GM21723 (cell line): ENCODE measurements around the gene PRR35.

Source experiments
- ATAC-seq: cut with Tn5 transposase; IDR thresholded peaks from one replicate; pipeline ENCODE4 v1.9.1; 2021; ENCODE audit warnings: mild to moderate bottlenecking, moderate library complexity; ENCODE audit not compliant: unreplicated experiment

PRR35 gene

DNA sequence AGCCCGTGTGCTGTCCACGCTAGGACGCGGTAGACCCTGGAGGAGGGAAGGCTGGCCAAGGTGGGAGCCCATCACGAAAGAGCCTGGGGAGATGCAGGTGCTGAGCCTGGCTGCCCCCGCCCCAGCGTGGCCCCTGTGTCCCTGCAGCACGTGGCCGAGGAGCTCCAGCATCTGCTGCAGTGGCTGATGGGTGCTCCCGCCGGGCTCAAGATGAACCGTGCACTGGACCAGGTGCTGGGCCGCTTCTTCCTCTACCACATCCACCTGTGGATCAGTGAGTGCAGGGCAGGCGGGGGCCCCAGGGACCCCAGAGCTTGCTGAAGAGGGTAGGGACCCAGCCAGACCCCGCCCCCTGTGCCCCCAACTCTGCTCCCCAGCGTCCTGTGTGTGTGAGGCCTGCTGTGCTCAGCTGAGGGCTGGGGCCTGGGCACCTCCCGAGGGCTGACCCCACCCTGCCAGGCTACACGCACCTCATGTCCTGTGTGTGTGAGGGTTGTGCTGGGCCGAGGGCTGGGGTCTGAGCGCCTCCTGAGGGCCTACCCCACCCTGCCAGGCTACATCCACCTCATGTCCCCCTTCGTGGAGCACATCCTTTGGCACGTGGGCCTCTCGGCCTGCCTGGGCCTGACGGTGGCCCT is 18.2 kb downstream of the PRR35 start:
- no peak for ATAC-seq

DNA sequence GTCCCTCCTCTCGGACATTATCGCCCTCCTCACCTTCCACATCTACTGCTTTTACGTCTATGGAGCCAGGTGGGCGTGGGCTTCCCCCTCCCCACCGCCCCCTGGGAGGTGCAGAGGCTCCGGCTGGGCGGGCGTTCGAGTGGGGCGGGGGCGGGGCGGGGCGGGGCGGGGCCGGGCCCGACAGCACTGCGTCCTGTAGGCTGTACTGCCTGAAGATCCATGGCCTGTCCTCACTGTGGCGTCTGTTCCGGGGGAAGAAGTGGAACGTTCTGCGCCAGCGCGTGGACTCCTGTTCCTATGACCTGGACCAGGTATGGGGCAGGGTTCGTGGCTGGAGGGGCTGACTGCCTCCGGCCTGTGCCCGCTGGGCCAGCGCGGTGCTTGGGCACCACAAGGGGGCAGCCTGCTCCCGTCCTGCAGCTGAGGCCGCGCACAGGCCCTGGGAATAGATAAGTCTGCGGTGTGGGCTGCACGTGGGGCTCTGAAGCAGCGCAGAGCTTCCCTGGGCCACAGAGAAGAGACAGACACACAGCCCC is 18.7 kb downstream of the PRR35 start:
- no peak for ATAC-seq

DNA sequence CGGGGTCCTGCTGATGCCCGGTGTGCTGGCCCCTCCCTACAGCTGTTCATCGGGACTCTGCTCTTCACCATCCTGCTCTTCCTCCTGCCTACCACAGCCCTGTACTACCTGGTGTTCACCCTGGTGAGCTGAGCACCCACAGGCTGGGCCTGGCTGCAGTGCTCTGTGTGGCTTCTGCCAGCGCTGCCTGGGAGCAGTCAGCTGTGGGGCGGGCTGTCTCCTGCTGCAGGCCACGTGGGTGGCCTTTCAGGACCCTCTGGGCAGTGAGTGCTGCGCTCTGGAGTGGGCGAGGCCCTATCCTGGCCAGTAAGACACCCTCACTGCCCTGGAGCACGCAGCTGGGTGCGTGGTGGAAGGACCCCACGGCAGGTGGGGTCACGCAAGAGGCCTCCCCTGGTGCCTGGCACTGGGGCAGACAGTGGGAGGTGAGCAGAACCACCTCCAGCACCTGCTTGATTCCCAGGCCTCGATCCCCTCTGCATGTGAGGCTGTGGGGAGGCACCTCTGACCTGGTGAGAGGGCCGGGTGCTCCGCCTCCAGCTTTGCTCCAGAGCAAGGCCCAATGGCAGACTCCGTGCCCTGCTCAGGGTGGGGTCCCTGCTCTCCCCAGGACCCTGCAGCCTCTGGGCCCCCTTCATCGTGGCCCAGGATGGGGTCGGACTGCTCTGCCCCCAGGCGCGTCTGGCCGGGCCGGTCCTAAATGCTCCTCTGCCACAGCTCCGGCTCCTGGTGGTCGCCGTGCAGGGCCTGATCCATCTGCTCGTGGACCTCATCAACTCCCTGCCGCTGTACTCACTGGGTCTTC is 20.1 kb downstream of the PRR35 start:
- no peak for ATAC-seq

DNA sequence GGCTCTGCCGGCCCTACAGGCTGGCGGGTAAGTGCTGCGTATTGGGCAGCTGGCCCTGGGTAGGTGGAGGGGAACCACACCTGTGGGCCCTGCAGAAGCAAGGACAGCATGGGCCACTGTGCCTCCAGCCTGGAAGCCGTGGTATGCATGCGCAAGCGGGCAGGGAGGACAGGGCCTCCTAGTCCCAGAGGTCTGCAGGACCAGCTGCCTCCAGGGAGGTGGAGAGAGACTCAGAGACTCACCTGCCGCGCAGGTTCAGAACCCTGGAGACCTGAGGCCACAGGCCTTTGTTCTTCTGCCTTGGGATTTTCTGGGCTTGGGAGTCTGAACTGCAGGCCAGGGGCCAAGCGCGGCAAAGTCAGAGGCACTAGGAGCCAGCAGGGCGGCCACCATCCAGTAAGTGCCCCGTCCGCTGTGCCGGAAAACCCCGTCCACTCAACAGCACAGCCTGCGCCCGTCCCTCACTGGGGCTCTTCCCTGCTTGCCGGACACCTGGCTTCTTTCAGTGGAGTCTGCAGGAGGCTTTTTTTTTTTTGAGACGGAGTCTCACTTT is 20.8 kb downstream of the PRR35 start:
- no peak for ATAC-seq

DNA sequence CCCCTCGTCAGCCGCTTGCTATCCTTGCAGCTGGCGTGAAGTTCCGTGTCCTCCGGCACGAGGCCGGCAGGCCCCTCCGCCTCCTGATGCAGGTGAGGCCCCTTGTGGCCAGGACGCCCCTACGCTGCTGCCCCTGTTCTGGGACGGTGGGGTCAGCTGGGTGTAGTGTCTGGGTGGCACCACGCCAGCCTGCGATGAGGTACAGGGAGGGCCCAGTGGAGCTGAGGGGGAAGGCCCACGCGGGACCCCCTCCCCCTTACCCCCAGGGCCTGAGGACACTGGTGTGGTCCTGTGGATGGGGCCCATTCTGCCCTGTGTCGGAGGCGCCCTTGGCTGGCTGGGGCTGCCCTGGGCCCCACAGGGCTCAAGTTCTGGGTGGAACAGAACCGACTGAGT is 22.0 kb downstream of the PRR35 start:
- no peak for ATAC-seq

DNA sequence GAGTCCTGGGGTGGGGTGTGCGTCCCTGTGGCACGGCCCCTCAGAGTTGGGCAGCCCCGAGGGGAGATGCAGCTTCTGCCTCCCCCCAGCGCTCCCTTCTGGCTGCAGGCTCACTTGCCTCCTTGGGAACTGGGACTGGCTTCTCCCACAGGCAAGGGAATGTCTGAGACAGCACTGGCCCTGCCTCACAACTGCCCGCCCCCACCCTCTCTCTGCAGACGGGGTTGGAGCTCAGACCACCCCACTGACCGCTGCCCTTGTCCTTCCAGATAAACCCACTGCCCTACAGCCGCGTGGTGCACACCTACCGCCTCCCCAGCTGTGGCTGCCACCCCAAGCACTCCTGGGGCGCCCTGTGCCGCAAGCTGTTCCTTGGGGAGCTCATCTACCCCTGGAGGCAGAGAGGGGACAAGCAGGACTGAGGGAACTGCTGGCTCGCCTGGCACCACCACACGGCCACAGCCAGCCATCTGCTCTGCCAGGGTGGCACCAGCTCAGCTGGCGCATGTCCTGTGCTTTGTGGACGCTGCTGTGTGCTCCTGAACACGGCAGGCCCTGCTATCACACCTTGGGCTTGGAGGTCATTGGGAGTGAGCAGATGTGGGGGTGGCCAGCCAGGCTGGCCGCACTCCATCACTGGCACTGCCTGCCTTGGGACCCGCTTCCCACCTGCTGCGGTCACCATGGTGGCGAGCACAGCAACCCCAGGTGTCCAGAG is 22.6 kb downstream of the PRR35 start:
- no peak for ATAC-seq

DNA sequence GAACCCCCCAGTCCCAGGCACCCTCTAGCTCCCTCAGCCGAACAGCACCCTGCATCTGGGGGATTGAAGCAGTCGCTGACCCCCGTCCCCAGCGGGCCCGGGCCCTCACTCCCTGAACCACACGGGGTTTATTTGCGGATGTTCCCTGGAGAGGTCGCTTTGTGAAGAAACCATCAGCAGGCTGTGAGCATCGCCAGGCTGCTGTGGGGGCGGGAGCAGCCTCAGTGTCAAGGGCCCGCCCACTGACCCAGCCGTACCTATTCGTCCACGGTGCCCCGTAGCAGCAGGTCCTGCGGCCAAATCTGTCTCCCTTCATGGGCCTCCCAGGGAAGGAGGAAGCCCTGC is 23.2 kb downstream of the PRR35 start:
- no peak for ATAC-seq

DNA sequence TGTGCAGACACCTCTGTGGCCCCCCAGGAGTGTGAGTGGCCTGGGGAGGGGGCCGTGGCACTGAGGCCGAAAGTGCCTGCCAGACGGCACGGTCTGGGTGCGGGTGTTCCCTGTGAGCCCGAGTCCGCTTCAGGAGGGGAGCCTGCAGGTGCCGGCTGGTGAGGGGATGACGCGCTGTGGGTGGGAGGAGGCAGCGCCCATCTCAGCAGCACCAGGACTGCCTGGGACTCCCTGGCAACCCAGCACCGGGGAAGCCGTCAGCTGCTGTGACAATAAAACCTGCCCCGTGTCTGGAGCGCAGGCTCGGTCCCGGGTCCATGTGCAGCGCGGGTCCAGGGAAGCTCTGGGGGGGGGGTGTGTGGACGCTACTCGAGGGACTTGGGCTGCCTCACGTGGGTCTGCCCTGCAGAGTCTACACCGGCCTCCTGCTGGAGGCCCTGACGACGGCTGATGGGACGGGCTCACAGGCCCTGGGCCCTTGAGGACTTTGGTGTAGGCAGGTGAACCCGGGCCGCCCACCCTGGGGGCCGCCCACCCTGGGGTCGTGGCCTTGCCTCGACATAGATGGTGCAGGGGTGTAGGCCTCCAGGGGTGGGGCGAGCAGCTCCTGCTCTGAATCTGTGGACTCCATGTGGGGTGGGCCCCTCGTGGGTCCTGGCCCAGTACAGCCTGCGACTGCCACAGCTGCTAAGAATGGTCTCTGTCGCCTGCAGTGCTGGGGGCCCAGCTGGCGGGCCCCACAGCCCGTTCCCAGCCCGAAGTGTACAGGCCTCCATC is 23.8 kb downstream of the PRR35 start:
- ATAC-seq, result no peak

DNA sequence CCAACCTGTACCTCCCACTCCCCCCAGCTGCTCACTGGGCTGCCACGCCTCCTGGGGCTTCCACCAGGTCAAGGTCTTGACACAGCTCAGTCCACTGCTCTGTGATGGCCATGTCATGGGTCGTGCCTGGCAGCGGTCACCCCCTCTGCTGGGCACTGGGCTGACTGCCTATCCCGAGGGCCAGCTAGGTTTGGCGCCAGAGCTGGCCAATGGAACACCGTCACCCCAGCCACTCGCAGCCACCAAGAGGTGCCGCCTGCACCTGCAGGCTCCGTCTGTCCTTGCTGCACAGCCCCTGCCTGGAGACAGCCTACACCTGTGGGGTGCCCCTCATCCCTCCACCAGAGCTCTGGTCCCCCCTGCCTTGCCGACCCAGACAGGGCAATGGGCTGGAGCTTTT is 25.2 kb downstream of the PRR35 start:
- no peak for ATAC-seq

DNA sequence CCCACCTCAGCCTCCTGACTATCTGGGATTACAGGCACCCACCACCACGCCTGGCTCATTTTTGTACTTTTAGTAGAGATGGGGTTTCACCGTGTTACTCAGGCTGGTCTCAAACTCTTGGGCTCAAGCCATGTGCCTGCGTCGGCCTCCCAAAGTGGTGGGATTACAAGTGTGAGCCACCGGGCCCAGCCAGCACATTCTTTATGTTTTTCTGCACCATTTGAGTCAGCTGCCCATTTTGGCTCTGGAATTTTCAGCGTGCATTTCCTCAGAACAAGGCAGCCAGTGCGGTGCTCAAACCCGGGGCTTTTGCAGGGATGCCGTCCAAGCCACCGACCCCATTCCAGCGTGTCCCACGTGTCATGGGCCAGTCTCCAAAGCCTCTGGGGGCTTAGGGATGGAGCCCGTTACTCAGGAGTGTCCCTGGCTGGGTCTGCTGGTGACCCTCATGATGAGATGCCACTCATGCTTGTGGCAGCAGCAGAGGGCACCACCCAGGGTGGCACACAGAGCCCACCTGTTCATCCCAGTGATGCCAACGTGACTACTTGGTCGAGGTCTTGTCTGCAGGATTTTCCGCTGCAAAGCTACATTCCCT is 26.0 kb downstream of the PRR35 start:
- ATAC-seq, result no peak

DNA sequence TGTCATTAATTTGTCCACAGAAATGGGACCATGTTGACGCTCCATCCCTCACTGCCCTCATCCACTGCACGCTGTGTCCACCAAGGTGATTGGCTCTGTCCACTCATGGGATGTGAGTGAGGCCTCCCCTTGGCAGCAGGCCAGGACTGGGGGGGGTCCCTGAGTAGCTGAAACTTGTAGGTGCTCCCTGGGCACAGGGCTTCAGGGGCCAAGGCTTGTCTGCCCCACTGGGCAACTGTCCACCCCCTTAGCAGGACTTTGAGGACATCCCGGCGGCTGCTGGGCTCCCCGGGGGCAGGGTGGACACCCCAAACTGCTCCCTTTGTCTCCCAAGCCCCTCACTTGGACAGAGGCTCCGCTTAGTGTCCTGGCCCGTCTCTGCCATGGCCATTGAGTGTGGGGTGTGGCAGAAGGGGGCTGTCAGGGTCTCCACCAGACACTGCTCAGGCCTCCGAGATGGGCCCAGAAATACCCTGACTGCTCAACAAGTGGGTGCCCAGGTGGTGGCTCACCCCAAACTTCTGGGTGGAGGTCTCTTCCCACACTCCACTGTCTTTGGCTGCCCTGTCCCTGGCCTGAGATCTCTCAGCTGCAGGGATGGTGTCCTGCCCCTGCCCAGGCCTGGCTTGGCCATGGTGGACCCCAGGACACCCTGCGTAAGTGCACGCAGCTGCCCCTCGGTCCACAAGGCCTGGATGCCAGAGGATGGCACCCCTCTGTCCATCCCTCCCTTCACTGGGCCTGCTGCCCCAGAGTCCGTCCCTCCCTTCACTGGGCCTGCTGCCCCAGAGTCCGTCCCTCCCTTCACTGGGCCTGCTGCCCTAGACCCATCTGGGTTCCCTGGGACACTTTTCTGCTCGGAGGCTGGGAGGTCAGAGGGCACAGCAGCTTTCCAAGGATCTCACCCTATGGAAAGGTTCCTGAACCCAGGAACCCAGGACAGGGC is 26.7 kb downstream of the PRR35 start:
- no peak for ATAC-seq

DNA sequence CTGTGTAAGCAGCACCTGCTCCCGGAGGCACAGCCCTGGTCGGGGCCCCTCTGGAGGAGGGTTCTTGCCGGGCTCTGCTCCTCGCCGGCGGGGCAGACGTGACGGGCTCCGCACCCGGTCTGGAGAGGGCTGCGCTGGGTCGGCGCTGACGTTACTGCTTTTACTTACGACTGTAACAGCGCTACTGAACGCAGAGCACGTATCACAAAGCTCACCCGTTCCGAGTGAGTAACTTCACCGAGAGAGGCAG is 28.4 kb downstream of the PRR35 start:
- peak; percentile 15 for ATAC-seq

DNA sequence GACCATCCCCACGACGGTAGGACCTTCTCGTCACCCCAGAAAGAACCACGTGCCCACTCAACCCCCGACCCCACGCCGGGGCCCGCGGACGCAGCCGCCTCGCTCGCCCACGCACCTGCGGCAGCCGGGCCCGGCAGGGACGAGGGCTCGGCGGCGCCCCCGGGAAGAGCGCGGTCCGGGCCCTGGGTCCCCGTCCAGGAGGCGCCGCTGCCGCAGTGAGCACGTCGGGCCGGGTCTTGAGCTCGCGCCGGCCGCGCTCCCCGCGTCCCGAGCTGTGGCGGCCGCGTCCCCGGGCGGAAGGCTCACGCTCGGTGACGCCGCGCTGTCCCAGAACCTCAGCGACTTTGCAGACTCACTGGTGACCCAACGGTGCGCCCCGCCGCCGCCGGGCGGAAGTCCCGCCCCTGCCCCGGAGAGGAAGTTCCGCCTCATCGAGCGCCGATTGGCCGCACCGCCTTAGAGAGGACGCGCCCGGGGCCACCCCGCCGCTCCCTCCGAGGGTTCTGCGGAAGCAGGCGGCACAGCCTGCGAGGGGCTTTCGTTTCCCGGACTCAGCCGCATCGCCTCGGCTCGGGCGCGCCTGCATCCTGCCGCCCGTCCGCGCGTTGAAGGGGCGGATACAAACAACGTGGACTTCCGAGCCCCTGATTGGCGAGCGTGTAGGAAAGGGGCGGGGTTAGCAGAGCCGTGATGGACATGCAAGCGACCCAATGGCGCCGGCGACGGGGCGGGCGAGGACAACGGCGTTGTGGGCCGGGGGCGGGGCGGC is 28.9 kb downstream of the PRR35 start:
- ATAC-seq, result peak; percentile 76

DNA sequence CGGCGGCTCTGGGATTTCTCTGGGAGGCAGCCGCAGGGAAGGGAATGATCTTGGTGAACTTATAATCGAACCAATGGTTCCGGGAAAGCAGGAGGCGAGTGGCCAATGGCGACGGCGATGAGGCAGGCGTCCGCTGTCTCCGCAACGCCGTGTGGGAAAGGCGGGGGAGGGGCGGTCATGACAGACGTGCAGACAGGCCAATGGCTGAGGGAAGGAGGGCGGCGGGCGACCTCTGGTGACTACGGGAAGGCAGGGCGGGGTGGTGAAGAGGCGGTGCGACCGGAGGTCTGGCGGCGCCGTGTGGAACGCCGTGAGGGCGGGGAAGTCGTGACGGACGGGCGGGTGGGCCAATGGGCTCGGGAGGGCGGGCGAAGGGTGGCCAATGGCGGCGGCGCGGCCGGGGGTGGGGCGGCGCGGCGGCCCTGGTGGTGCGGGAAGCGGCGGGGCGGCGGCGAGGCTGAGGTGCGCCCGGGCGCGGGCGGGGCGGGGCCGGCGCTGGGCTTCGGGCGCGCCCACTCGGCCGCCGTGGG is 29.5 kb downstream of the PRR35 start, which contains the start of gene RAB40C:
RAB40C (plus strand) TSS at position 409 of the 530 bp plus-strand sequence. CDS start 226 bp downstream, outside the sequence.
- peak; percentile 72 for ATAC-seq

DNA sequence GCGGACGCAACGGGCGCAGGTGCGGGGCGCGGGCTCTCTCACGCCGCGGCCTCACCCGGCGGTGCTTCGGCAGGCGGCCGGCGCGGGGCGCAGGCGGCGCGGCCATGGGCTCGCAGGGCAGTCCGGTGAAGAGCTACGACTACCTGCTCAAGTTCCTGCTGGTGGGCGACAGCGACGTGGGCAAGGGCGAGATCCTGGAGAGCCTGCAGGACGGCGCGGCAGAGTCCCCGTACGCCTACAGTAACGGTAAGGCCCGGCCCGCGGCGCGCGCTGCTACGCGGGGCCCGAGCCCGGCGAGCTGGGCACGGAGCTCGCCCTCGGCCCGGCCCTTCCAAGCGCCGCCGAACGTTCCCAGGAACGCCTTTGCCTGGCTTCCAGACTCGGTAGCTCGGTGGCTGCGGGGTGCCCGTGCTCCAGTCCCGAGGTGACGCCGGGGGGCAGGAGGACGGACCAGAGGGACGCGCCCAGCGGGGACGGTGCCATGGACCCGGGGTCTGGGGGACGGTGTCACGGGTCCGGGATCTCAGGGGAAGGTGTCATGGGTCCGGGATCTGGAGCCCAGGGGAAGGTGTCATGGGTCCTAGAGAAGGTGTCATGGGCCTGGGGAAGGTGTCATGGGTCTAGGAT is 30.1 kb downstream of the PRR35 start:
- ATAC-seq, result no peak

DNA sequence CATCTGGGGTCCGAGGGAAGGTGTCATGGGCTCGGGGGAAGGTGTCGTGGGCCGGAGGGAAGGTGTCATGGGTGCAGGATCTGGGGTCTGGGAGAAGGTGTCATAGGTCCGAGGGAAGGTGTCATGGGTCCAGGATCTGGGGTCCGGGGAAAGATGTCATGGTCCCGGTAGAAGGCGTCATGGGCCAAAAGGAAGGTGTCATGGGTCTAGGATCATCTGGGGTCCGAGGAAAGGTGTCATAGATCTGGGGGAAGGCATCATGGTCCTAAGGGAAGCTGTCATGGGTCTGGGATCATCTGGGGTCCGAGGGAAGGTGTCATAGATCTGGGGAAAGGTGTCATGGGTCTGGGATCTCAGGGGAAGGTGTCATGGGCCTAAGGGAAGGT is 30.6 kb downstream of the PRR35 start:
- ATAC-seq, result no peak

DNA sequence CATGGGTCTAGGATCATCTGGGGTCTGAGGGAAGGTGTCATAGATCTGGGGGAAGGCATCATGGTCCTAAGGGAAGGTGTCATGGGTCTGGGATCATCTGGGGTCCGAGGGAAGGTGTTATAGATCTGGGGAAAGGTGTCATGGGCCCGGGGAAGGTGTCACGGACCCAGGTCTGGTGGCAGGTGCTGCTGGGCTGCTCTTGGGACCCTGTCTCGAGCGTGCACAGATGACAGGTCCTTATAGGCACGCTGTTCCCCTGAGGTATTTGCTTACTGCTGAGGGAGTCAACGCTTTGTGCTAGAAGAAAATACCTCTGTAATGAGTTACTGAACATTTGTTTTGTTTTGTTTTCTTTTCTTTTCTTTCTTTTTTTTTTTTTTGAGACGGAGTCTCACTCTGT is 31.0 kb downstream of the PRR35 start:
- ATAC-seq, result no peak

DNA sequence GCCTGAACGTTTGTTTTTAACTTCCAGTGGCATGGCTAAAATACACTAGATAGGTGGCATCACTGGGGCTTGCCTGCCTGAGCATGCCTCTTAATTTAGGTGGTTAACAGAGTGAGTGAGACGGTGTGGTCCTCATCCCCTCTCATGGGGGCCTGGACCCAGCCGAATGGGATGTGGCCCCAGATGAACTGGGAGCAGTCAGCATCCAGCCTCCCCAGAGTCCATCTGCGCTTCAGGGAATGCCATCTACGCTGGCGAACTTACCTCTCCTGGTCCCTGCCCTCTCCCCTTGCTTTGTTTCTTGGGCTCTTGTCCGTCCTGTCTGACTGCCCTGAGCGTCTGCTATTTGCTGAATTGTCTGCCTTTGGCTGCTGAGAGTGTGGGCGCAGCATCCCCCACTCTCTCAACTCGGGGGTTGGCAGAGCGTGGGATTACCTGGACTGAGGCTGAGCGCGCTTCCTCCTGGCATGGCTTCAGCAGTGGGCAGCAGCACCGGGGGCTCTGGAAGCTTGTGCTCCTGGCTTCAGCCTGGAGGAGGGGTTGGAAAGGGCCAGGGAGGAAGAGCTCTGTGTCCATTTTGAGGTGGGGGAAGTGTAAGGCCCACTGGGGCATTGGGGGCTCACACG is 31.8 kb downstream of the PRR35 start:
- no peak for ATAC-seq
